ENCODE measurements around the gene DSG3. TPM values are rescaled to one million over a fixed set of nuclear protein-coding genes. Genes with fewer than 3 reads are reported as not detected.

Gene DSG3
- total and polyA plus RNA-seq, 11 donors, result 0.01 to 0.07 TPM; not detected in 9

DNA sequence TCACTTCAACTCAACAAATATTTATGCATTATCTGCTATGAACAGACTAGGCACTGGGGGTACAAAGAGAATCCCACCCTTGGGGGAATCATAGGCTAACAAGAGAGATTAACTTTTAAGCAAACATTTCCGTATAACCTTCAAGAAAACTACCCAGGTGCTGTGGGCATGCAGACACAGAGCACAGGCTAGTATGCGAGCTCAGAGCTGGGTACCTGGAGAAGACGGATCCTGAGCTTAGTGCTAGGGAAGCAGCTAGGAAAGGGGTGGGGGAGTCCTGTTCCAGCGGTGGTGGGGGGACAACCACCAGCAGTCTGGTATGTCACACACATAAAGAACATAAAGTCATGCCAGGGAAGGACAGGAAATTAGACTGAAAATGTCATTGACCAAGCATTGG, 17.5 kb upstream of the DSG3 start:
- 76 to 82% (median 79%) methylated on average over 4 of the region's 4 CpGs for WGBS, 4 donors
- ATAC-seq, result no peak
- no peak for DNase-seq

DNA sequence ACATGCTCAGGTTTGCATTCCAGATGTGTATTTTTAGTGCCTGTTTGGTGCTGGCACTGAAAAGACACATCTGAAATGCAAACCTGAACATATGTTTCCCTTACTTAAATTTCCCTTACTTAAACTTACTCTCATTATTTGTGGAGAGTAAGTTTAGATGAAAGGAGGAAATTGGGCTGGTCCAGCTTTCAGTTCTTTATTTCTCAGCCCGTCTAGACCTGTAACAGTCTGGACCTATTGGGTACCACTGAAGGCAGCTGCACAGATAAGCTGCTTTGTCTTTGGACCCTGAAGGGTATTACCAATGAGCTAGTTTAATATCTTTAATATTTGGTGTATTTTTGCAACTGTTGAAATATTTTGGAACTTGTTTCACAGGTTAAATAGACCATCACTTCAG, 17.0 kb upstream of the DSG3 start:
- peaks cover 0 to 25% (median 2%) of the 10 kb centered on the region in 12 donors for H3K9me3 ChIP-seq
- 66 to 85% (median 72%) methylated on average over 1 of the region's 1 CpG for WGBS, 4 donors
- intact Hi-C loops (cut with DNase I), result loop anchor here in 2 of 10 donors (10.0 kb wide), 2 partner anchors 46 to 54 kb away; no protein-coding TSS in a partner anchor
- H3K4me3 ChIP-seq, result no peak overlapping the region
- no peaks in the 10 kb centered on the region for H3K36me3 ChIP-seq
- no peaks in the 10 kb centered on the region for H3K27me3 ChIP-seq
- TF ChIP-seq POLR2A (IDR thresholded peaks at IDR 0.05) (no peak), CTCF (IDR thresholded peaks at IDR 0.05) (no peak)
- no peak overlapping the region for H3K27ac ChIP-seq
- no peaks in the 10 kb centered on the region for H3K4me1 ChIP-seq
- ATAC-seq (no peak), DNase-seq (no peak)

More for the DNA sequence above, 17.5 kb upstream of the DSG3 start:
- no peaks in the 10 kb centered on the region for H3K36me3 ChIP-seq
- no peaks in the 10 kb centered on the region for H3K27me3 ChIP-seq
- H3K4me1 ChIP-seq, result no peaks in the 10 kb centered on the region
- no peak for TF ChIP-seq POLR2A (IDR thresholded peaks at IDR 0.05)
- TF ChIP-seq CTCF (IDR thresholded peaks at IDR 0.05), result no peak
- intact Hi-C loops (cut with DNase I), result loop anchor here in 2 of 10 donors (10.0 kb wide), 2 partner anchors 45 to 55 kb away; no protein-coding TSS in a partner anchor
- peaks cover 0 to 25% (median 2%) of the 10 kb centered on the region in 12 donors for H3K9me3 ChIP-seq
- no peak overlapping the region for H3K4me3 ChIP-seq
- H3K27ac ChIP-seq, result no peak overlapping the region

DNA sequence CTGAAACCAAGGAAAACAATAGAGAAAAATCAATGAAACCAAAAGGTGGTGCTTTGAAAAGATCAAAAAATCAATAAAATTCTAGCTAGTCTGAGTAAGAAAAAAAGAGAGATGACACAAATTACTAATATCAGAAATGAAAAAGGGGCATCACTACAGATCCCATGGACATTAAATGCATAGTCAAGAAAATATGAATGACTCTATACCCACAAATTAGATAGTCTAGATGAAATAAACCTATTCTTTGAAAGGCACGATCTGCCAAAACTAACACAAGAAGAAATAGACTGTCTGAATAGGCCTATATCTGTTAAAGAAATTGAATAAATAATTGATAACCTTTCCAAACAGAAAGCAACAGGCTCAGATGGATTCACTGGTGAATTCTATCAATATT, 15.2 kb upstream of the DSG3 start:
- no peak for ATAC-seq
- Histone ChIP-seq H3K27me3 (no peaks in the 10 kb centered on the region), H3K9me3 (peaks cover 0 to 25% (median 2%) of the 10 kb centered on the region in 12 donors), H3K4me3 (no peak overlapping the region), H3K4me1 (no peaks in the 10 kb centered on the region), H3K27ac (no peak overlapping the region), H3K36me3 (no peaks in the 10 kb centered on the region)
- DNase-seq, result no peak
- WGBS, 4 donors, result 75 to 86% (median 79%) methylated on average over 1 of the region's 1 CpG
- intact Hi-C loops (cut with DNase I), result loop anchor here in 2 of 10 donors (10.0 kb wide), 2 partner anchors 48 to 52 kb away; no protein-coding TSS in a partner anchor
- TF ChIP-seq CTCF (IDR thresholded peaks at IDR 0.05) (no peak), POLR2A (IDR thresholded peaks at IDR 0.05) (no peak)

GRCh38 chr18:31436825-31437224, 10.7 kb upstream of the DSG3 start:
- Histone ChIP-seq H3K36me3 (no peaks in the 10 kb centered on the region), H3K4me1 (no peaks in the 10 kb centered on the region), H3K27ac (no peak overlapping the region), H3K27me3 (no peaks in the 10 kb centered on the region), H3K9me3 (peaks cover 0 to 17% (median 2%) of the 10 kb centered on the region in 12 donors), H3K4me3 (no peak overlapping the region)
- ATAC-seq (no peak), DNase-seq (no peak)
- WGBS, 4 donors, result 71 to 83% (median 77%) methylated on average over 3 of the region's 3 CpGs
- no peak for TF ChIP-seq POLR2A (IDR thresholded peaks at IDR 0.05)
- no peak for TF ChIP-seq CTCF (IDR thresholded peaks at IDR 0.05)
- intact Hi-C loops (cut with DNase I), result loop anchor here in 2 of 10 donors (10.0 kb wide), 2 partner anchors 48 to 52 kb away; no protein-coding TSS in a partner anchor
